ENCODE results near the gene R3HCC1L.

- no peak for TF ChIP-seq CTCF (IDR thresholded peaks at IDR 0.05)
- TF ChIP-seq POLR2A (IDR thresholded peaks at IDR 0.05): no peak
- TF ChIP-seq EP300 (IDR thresholded peaks at IDR 0.05): no peak
Observed at GRCh38 chr10:98272245-98272644, 137.8 kb downstream of the R3HCC1L start.
